ENCODE data around the gene PYGB. TPM values are rescaled to one million over a fixed set of nuclear protein-coding genes. Genes with fewer than 3 reads are reported as not detected.

Gene PYGB
- total RNA-seq, 2 donors from 2014 or later = 34.8 to 42.8 TPM

DNA sequence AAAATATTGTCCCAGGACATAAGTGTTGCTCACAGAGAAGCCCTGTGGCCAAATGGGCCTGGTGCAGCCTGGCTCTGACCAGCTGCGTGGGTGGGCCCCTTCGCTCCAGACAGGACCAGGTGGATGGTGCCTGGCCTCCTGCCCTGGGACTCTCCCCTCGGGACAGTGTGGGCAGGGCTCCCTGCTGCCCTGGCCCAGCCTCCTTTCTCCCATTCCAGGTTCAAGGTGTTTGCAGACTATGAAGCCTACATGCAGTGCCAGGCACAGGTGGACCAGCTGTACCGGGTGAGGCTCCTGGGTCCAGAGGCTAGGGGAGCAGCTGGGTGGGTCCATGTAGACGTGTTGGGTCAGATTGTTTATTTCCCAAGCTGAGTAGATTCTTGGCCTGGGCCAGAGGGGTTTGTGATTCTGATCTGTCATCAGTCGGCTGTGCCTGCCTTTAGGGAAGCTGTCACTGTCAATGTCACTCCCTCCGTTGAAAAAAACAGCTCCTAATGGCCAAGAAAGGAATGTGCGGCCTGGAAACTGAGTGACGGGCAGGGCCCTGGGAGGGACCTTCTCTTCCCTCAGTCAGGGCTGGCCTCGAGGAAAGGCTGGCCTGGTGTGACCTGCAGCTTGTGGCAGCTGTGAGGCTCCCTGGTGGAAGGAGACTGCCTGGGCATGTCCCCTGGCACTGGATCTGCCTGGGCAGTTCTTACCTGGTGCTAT is 47.7 kb downstream of the PYGB start:
- no peaks in the 10 kb centered on the region for H3K9me3 ChIP-seq
- TF ChIP-seq POLR2A (IDR thresholded peaks at IDR 0.05) = no peak
- TF ChIP-seq, protein P1, sequence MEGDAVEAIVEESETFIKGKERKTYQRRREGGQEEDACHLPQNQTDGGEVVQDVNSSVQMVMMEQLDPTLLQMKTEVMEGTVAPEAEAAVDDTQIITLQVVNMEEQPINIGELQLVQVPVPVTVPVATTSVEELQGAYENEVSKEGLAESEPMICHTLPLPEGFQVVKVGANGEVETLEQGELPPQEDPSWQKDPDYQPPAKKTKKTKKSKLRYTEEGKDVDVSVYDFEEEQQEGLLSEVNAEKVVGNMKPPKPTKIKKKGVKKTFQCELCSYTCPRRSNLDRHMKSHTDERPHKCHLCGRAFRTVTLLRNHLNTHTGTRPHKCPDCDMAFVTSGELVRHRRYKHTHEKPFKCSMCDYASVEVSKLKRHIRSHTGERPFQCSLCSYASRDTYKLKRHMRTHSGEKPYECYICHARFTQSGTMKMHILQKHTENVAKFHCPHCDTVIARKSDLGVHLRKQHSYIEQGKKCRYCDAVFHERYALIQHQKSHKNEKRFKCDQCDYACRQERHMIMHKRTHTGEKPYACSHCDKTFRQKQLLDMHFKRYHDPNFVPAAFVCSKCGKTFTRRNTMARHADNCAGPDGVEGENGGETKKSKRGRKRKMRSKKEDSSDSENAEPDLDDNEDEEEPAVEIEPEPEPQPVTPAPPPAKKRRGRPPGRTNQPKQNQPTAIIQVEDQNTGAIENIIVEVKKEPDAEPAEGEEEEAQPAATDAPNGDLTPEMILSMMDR (IDR thresholded peaks at IDR 0.05) = peak in 2 of 7 experiments; percentile 2 to 43
- no peaks in the 10 kb centered on the region for H3K27me3 ChIP-seq
- intact Hi-C loops (cut with DNase I) = no loop called here
- peaks cover 0 to 3% of the 10 kb centered on the region in 2 donors for H3K36me3 ChIP-seq (replicated peaks in 1 of 2; ENCODE audit: insufficient read depth in 1 of 2, low read depth in 2 of 2)
- 30 to 35% methylated on average over 6 to 10 of the region's 10 CpGs for WGBS, 2 donors
- peaks cover 26% of the 10 kb centered on the region for H3K4me1 ChIP-seq
- H3K27ac ChIP-seq = peak overlapping the region in 3 of 4 donors; percentile 39 to 60 (median 44)
- H3K4me3 ChIP-seq = no peak overlapping the region
- ATAC-seq (peak; percentile 75), DNase-seq (peak; percentile 35 to 86 (median 53))

DNA sequence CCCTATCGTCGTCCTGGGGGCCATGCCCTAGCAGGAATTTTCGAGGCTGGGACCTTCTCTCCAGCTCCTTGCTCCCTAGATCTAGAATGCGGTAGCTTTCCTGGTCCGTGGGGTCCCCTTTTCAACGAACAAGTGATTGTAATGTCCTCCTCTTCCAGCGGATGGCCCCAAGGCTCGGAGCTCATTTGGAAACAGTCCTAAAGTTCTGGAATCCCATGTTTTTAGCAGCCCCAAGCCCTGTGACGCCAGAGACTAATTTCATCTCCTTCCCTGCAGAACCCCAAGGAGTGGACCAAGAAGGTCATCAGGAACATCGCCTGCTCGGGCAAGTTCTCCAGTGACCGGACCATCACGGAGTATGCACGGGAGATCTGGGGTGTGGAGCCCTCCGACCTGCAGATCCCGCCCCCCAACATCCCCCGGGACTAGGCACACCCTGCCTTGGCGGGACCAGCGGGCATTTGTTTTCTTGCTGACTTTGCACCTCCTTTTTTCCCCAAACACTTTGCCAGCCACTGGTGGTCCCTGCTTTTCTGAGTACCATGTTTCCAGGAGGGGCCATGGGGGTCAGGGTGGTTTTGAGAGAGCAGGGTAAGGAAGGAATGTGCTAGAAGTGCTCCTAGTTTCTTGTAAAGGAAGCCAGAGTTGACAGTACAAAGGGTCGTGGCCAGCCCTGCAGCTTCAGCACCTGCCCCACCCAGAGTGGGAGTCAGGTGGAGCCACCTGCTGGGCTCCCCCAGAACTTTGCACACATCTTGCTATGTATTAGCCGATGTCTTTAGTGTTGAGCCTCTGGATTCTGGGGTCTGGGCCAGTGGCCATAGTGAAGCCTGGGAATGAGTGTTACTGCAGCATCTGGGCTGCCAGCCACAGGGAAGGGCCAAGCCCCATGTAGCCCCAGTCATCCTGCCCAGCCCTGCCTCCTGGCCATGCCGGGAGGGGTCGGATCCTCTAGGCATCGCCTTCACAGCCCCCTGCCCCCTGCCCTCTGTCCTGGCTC is 48.5 kb downstream of the PYGB start:
- Histone ChIP-seq H3K27ac (peak overlapping the region in 3 of 4 donors; percentile 39 to 60 (median 44)), H3K4me1 (peaks cover 26% of the 10 kb centered on the region), H3K4me3 (no peak overlapping the region), H3K27me3 (no peaks in the 10 kb centered on the region), H3K9me3 (no peaks in the 10 kb centered on the region), H3K36me3 (replicated peaks in 1 of 2; ENCODE audit: insufficient read depth in 1 of 2, low read depth in 2 of 2) (peaks cover 0 to 4% of the 10 kb centered on the region in 2 donors)
- 70 to 80% methylated on average over 17 to 23 of the region's 24 CpGs for WGBS, 2 donors
- DNase-seq (peak in 2 of 4 donors; percentile 47 to 55), ATAC-seq (no peak)
- TF ChIP-seq, protein P1 (IDR thresholded peaks at IDR 0.05) = peak in 5 of 7 experiments; percentile 18 to 35 (median 28)
- TF ChIP-seq POLR2A (IDR thresholded peaks at IDR 0.05) = no peak
- intact Hi-C loops (cut with DNase I) = no loop called here

DNA sequence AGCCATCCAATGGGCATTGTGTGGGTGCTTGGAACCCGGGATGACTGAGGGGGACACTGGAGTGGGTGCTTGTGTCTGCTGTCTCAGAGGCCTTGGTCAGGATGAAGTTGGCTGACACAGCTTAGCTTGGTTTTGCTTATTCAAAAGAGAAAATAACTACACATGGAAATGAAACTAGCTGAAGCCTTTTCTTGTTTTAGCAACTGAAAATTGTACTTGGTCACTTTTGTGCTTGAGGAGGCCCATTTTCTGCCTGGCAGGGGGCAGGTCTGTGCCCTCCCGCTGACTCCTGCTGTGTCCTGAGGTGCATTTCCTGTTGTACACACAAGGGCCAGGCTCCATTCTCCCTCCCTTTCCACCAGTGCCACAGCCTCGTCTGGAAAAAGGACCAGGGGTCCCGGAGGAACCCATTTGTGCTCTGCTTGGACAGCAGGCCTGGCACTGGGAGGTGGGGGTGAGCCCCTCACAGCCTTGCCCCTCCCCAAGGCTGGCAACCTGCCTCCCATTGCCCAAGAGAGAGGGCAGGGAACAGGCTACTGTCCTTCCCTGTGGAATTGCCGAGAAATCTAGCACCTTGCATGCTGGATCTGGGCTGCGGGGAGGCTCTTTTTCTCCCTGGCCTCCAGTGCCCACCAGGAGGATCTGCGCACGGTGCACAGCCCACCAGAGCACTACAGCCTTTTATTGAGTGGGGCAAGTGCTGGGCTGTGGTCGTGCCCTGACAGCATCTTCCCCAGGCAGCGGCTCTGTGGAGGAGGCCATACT is 49.4 kb downstream of the PYGB start:
- Histone ChIP-seq H3K36me3 (replicated peaks in 1 of 2; ENCODE audit: insufficient read depth in 1 of 2, low read depth in 2 of 2) (peaks cover 0 to 4% of the 10 kb centered on the region in 2 donors), H3K27ac (peak overlapping the region in 2 of 4 donors; percentile 32 to 48), H3K4me1 (peaks cover 26% of the 10 kb centered on the region), H3K27me3 (no peaks in the 10 kb centered on the region), H3K4me3 (no peak overlapping the region), H3K9me3 (no peaks in the 10 kb centered on the region)
- DNase-seq (no peak), ATAC-seq (no peak)
- 85 to 90% methylated on average over 2 to 10 of the region's 10 CpGs for WGBS, 2 donors
- intact Hi-C loops (cut with DNase I) = no loop called here
- no peak for TF ChIP-seq POLR2A (IDR thresholded peaks at IDR 0.05)
- TF ChIP-seq, protein P1 (IDR thresholded peaks at IDR 0.05) = no peak

DNA sequence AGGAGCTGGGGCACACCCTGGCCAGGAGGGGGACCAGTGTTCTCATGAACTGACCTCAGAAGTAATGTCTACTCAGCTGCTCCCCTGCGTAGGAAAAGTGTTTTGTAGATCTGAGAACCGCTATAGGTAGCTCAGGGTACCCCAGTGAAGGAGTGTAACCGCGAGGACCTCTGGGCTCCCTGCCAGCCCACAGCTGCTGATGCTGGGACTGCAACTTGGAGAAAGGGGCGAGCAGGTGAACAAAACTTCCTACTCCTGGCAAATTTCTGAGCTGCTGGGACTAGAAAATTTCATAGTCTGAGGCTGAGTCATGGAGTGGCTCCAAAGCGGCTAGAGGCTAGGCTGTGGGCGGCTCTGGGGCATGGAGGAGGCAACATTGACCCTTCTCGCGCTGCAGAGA is 51.9 kb downstream of the PYGB start:
- H3K4me3 ChIP-seq = no peak overlapping the region
- peaks cover 0 to 13% of the 10 kb centered on the region in 2 donors for H3K36me3 ChIP-seq (replicated peaks in 1 of 2; ENCODE audit: insufficient read depth in 1 of 2, low read depth in 2 of 2)
- WGBS, 2 donors = 89 to 93% methylated on average over 9 of the region's 9 CpGs
- H3K27me3 ChIP-seq = no peaks in the 10 kb centered on the region
- DNase-seq (peak in 1 of 4 donors; percentile 39), ATAC-seq (no peak)
- no peak overlapping the region for H3K27ac ChIP-seq
- TF ChIP-seq, protein P1 (IDR thresholded peaks at IDR 0.05) = no peak
- no peak for TF ChIP-seq POLR2A (IDR thresholded peaks at IDR 0.05)
- intact Hi-C loops (cut with DNase I) = no loop called here
- peaks cover 25% of the 10 kb centered on the region for H3K4me1 ChIP-seq
- no peaks in the 10 kb centered on the region for H3K9me3 ChIP-seq

All from body of pancreas (tissue), 4 donors.